Measurements from ENCODE around the gene STAM. TPM values are rescaled to one million over a fixed set of nuclear protein-coding genes. Genes with fewer than 3 reads are reported as not detected.
"Not testable (repeated sequence)": the region's sequence is repeated elsewhere in the genome, so short reads cannot be mapped to it uniquely, and the experiment has no call there.

Gene STAM
- total RNA-seq, 1 experiment from 2014 or later = 21.5 TPM

GRCh38 chr10:17675638-17676037 lies 31.7 kb downstream of the STAM start:
- DNase-seq (ENCODE audit: low spot score) = no peak

- no peak for DNase-seq (ENCODE audit: low spot score)
Observed at GRCh38 chr10:17676919-17677318, 33.0 kb downstream of the STAM start.

- DNase-seq (ENCODE audit: low spot score) = no peak
Observed at GRCh38 chr10:17682236-17682946, 38.4 kb downstream of the STAM start.

GRCh38 chr10:17683541-17683940 lies 39.6 kb downstream of the STAM start:
- DNase-seq (ENCODE audit: low spot score) = no peak

- no peak for DNase-seq (ENCODE audit: low spot score)
Observed at GRCh38 chr10:17684537-17684936, 40.6 kb downstream of the STAM start.

GRCh38 chr10:17685233-17685840 lies 41.4 kb downstream of the STAM start:
- no peak for DNase-seq (ENCODE audit: low spot score)

GRCh38 chr10:17687117-17687831 lies 43.3 kb downstream of the STAM start:
- DNase-seq (ENCODE audit: low spot score) = no peak

- DNase-seq (ENCODE audit: low spot score) = no peak
Observed at GRCh38 chr10:17689137-17689536, 45.2 kb downstream of the STAM start.

GRCh38 chr10:17693009-17693408 lies 49.1 kb downstream of the STAM start:
- no peak for DNase-seq (ENCODE audit: low spot score)

GRCh38 chr10:17698696-17699095 lies 54.7 kb downstream of the STAM start:
- DNase-seq (ENCODE audit: low spot score) = no peak

GRCh38 chr10:17701301-17701700 lies 57.4 kb downstream of the STAM start:
- no peak for DNase-seq (ENCODE audit: low spot score)

- DNase-seq (ENCODE audit: low spot score) = no peak
Observed at GRCh38 chr10:17703706-17704105, 59.8 kb downstream of the STAM start.

GRCh38 chr10:17708821-17709220 lies 64.9 kb downstream of the STAM start:
- no peak for DNase-seq (ENCODE audit: low spot score)

GRCh38 chr10:17709492-17709891 lies 65.5 kb downstream of the STAM start:
- no peak for DNase-seq (ENCODE audit: low spot score)

- no peak for DNase-seq (ENCODE audit: low spot score)
Observed at GRCh38 chr10:17710181-17710580, 66.2 kb downstream of the STAM start.

GRCh38 chr10:17712053-17712452 lies 68.1 kb downstream of the STAM start:
- DNase-seq (ENCODE audit: low spot score) = no peak

- DNase-seq (ENCODE audit: low spot score) = no peak
Observed at GRCh38 chr10:17712717-17713471, 68.9 kb downstream of the STAM start.

- no peak for DNase-seq (ENCODE audit: low spot score)
Observed at GRCh38 chr10:17713758-17714157, 69.8 kb downstream of the STAM start.

- no peak for DNase-seq (ENCODE audit: low spot score)
Observed at GRCh38 chr10:17716161-17716560, 72.2 kb downstream of the STAM start.

- DNase-seq (ENCODE audit: low spot score) = not testable (repeated sequence)
Observed at GRCh38 chr10:17722317-17723014, 78.5 kb downstream of the STAM start.

- no peak for DNase-seq (ENCODE audit: low spot score)
Observed at GRCh38 chr10:17725703-17726102, 81.8 kb downstream of the STAM start.
